ENCODE data around the gene PLXNC1.

The PLXNC1 gene

DNA sequence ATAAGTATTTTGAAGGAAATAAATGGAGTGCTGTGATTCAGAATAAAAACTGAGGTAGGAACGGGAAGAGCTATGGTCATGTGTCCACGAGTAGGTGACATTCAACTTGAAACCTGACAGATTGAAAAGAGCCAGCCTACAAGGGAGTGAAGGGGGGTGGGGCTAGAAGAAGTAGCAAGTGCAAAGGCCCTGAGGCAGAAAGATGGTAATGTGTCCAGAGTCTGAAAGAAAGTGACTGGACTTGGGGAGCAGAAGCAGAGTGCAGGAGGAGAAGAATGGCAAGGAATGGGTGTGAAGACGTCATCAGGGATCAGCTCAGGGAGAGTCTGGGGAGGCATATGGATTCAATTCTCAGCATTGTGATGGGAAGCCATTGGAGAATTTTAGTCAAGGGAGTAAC is 13.7 kb downstream of the PLXNC1 start:
- DNase-seq (ENCODE audit: low spot score): no peak

DNA sequence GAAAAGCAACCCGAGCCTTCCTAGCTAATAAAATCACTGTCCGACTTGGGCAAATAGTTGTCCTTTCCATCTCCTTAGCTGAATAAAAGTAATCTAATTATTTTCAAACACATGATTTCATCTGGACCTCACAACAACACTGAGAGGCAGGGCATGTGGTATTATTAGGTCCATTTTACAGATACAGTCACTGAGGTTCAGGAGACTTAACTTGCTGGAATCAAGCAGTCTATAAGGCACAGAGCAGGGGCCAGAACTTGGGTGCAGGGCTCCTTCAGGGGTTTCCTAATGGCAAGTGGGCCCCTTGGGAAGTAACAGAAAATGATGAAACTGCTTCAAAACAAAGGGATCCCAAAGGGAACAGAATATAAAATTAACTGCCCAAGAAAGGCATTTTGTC is 15.5 kb downstream of the PLXNC1 start:
- no peak for DNase-seq (ENCODE audit: low spot score)

DNA sequence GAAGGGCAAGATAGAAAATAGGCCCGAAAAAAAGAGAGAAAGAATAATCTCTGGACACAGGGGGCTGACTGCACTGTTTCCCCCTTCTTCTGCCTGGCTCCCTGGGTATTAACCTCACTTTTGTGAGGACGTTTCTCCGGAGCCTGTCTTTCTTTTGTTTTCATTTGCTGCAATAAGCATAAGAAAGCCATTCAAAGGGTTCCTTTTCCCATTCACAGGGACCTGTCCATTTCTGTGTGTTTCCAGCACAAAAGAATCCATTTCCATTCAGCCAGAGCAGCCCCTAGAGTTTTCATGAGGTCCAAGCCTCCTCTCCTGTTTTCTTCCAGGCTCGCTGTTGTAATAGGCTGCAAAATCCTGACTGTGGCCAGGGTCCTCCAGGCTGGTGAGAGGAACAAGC is 16.8 kb downstream of the PLXNC1 start:
- no peak for DNase-seq (ENCODE audit: low spot score)

DNA sequence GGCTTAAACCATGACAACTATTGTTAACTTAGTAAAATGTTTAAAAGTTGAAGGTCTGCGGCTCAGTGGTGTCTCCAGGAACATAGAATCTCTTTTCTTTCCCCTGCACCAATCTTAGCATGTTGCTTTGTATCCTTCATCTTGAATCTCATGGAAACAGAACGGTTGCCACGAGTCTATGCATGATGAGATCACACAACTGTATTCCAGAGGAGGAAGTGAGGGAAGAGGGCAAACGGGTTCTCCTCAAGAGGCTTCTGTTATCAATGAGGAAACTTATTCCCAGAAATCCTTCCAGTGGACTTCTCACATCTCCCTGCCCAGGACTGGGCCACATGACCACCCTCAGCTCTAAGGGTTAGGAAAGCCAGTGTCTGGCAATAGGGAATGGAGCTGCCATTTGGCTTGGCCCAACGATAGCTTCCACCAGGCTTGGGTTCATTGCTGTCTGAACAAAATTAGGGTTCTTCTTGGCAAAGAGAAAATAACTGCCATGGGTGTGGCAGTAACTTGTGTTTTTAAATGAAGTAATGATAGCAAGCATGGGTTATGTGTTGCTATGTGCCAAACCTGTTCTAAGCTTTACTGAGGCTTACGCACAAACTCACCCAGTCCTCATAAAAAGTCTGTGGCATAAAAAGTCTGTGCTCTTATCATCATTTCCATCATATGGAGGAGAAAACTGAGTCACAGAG is 17.4 kb downstream of the PLXNC1 start:
- DNase-seq (ENCODE audit: low spot score): no peak

DNA sequence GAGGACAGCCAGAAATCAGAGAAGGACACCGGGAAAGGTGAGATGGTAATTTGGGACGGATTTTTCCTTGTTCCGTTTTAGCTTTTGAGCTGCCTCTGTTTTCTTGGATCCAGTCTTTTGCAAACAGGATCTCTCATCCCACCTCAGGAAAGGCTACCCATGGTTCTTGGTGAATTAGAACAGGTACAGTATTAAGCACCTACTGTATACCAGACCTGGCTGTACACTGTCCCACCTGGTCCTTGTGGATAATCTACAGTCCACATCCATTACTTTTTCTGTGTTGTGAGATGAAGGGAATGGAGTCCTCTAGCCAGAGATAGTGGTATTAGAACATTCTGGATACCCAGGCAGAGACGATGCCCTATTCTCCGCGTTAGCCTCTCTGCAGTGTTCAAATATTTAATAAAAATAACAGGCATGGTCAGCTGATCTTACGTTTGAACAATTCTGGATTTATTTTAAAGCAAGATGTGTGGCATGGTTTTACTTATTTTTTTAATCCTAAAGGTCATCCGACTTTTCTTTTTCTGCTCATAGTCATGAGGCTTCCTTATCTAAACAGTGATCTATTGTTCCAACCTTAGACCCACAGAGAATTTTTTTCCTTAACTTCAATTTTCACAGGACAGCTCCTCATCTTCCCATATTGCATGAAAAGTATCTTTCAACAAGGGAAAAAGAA is 18.8 kb downstream of the PLXNC1 start:
- DNase-seq (ENCODE audit: low spot score): no peak

DNA sequence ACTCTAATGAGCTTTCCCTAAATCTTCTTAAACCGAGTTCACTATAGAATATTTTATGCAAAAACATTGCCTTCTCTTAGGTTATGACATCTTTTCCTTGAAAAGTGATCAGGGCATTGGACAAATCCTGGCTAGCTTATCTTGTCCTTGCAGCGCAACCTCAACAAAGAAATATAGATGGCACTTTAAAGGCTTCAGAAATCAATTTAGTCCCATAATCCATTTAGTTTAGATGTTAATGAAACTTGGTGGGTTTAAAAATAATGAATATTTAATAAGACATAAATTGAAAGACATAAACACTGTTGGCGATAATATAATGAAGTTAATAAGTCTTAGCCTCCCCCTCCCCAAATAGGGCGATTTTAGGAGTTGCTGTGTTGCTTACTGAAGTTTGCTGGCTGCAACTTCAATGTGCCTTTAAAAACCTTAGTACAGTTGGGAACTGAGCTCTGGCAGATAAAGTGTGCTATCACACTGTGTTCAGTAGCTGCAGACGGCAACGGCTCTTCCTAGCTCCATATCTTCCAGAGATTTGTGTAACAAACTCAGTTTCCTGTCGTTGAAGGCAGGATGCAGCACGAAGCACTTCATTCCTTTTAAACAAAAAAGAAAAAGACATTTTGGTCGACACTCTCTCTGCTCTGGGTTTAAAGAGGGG is 19.5 kb downstream of the PLXNC1 start:
- DNase-seq (ENCODE audit: low spot score): no peak

DNA sequence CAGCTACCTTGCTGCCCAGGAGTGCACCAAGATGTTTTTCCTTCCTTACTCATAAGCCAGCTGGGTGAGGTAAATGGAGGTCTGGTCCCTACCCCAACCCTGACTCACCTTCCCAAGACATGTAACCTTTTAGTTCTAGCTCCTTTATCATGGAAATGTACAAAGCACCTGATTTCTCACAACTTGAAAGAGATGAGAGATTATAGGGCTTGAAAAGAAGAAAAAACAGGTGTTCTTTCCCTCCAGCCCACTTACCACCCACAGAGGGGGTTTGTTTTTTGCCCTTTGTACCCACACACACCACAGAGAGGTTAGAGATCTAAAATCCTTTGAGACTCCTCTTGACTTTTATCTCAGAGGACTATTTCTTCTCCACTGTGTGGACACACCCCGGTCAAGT is 21.1 kb downstream of the PLXNC1 start:
- DNase-seq (ENCODE audit: low spot score): no peak

DNA sequence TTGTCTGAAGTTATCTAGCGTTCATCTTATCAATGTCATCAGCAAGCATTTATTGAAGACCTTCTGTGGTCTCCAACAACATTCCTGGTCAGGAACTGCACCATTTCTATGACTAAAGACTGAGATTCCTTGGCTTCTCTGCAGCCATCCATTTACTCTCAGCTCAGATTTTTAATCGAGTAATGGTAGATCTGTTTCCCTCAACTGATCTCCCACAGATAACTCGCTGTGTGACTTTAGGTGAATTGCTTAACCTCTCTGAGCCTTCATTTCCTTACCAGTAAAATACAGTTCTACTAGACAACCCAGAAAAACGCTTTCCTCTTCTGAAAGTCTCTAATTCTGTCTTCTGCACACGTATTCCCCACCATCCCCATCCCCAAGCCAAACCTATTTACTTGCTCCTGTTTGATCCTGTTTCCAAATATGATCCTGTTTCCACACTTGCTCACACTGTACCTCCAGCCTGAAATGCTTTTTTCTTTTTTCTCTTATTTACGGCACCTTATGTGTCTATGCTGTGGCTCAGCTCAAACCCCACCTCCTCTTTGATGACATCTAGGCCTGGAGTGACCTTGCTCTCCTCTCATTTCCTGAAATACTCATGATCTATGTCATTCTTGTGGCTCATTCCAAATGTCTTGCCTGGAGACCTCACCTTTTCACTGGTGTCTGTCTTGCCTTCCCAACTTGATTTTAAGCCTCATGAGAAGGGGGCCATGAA is 21.8 kb downstream of the PLXNC1 start:
- no peak for DNase-seq (ENCODE audit: low spot score)

DNA sequence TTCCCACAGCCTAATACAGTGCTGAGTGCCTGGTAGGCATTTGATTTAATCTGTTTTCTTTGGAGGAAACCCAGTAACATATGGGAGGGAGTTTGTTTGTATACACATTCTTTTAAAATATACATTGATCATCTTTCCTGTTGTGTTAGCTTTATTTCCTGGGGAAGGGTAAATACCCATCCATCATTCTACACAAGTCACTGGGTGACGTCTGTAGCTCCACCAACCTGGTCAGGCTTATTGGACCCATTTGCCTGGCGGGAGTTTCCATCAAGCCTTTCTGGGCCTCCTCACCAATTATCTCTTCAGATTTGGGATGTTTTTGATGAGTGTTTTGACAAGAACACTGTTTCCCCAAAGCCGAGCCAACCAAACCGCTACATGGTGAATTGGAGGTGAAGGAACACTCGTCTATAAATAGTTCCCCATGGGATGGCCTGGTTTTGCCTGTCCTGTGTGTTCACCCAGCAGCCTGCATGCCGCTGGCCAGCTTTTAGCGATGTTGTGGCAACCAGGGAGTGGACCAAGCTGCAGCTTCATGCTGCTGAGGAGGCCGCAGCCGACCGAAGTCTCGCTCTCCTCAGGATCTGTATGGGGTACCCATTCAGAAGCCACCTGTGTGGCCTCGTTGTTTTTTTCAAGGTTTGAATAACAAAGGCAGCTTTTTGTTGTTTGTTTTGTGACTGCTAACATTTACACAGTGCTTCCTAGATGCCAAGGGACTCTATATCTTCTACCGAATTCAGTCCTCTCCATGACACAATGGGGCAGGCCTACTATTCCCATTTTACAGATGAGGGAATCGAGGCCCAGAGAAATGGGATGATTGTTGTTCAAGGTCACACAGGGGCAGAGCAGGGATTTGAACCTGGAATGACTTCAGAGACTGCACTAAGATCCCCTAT is 22.6 kb downstream of the PLXNC1 start:
- no peak for DNase-seq (ENCODE audit: low spot score)

DNA sequence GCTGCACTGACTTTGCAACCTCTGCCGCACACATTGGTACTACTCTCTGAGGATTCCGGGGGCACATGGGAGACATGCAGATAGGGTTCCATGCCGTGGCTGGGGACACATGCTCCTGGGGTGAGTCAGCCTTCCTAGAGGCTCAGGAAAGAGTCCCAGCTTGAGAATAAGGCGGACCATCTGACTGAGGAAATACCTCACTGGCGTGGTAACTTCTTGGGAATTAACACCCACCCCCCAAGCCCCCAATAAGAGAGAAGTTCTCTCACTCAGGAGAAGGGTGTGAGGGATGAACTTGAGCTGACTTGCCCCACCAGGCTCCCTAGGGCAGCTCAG is 23.2 kb downstream of the PLXNC1 start:
- no peak for DNase-seq (ENCODE audit: low spot score)

DNA sequence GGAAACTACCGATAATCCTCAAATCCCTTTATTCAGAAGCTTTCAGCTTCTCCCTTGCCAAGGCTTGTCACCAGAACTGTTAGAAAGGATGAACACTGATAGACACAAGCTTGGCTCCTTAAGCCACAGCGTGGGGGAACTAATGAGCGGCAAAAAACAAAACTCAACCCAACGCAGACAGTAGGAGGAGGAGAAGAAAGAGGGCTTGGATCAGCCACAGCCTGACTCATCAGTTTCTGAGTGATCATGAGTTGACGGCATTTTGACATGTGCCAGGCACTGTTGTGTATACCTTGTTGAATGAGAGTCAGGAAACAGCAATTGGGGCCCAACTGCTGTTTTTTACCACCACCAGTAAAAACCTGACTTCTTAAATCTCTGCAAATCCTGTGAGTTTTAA is 23.7 kb downstream of the PLXNC1 start:
- no peak for DNase-seq (ENCODE audit: low spot score)

DNA sequence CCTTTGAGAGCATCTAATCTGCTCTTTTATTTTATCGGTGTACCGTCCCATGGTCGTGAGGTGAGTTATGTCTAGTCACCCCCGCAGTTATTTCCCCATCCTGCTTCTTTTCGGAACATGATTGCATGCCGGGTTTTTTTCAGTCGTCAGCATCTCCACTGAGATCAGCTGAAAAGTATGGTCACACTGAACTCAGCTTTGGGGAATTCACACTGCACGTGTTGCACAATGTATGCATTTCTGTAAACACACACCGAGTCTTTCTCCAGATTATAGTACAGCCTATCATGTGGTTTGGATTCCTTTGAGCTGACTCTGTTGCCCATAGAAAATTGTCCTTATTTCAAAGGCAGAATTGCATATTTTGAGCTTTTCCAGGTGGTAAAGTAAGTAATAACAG is 24.6 kb downstream of the PLXNC1 start:
- DNase-seq (ENCODE audit: low spot score): no peak

DNA sequence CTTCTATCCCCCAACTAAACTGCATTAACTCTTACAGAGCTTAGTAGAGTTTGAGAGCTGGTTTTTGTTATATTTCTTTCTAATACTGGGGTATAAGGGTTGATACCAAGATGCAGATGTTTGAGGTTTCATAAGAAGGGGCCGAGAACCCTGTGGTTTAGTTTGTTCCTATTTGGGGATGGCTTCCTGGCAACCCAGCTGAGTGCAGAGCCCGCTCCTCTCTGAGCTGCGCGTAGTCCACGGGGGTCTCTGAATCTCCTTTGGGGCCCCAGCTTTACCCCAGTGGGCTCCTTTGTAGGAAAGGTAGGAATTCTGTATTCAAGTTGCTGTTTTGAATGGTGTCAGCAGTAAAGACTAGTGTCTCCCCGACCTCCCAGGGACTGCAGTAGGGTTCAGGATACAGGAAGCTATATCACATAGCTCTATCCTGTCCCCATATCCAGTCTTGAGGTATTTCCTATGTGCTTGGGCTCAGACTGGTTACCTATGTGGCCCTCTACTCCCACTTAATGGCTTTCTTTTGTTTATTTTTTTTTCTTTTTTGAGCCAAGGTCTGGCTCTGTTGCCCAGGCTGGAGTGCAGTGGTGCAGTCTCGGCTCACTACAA is 25.4 kb downstream of the PLXNC1 start:
- no peak for DNase-seq (ENCODE audit: low spot score)

DNA sequence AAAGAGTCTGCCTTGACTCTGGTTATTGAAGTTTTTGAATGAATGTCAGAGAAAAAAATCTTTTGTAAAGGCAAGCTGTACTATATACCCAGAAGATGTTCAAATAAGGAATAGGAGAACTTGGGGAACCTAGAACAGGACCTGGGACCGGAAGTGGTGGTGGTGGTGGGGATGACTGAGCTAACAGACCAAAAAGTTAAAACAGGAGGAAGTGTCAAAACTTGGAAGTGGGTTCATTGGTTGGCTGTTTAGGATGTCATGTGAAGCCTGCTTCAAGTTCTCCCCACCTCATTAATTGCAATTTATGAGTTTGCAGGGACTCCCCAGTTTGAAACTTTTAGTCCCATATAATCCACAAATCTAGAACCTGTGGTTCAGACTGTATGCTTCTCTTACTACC is 26.2 kb downstream of the PLXNC1 start:
- no peak for DNase-seq (ENCODE audit: low spot score)

DNA sequence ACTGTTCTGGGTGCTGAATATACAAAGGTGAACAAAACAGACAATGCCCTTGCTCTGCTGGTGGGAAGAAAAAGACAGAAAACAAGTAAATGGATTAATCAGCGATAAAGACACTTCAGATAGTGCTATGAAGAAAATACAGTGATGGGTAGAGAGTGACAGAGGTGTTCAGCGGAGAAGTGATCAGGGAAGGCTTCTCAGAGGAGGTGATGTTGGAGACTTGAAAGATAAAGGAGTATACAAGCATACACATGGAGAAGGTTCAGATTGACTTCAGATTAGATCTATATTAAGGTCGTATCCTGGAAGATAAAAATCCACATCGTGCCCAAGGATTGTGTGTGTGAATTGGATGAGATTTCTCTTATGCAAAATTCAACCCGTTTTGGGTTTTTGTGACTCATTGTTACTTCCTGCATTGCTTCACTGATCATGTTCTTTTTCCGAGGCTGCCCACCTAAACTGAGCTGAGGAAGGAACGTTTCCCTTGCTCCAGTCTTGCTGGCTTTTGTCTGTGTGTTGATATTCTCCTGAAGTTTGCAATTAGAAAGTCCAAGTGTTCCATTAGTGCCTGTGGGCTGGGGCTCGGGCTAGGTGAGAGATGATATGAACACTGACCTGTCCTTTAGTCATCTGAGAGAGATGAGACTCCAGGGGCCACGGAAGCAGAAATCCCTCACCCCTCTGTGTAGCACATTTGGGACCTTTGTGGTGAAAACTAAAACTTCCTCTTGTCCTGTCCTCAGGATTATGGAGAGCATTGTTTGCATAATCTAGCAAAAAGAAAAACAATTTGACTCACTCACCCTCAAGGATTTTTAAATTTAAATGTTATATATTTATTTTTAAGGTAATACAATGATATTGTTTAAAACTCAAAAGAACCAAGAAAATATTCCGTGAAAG is 27.6 kb downstream of the PLXNC1 start:
- DNase-seq (ENCODE audit: low spot score): no peak

DNA sequence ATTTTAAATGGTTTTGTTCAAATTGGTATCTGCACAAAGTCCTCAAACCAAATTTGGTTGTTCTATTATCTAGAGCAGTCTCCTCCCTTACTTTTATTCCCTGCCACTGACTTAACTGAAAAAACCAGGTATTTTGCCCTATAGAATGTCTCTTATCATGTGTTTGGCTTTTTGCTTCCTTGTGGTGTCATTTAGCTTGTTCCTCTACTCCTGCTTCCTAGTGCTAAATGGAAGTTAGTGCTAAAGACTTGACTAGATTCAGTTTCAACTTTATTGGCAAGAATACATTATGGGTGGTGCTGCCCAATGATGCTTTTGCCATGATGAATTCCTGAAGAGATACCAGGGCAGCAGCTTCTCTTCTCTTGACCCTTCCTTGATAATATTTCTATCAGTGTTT is 29.7 kb downstream of the PLXNC1 start:
- no peak for DNase-seq (ENCODE audit: low spot score)

DNA sequence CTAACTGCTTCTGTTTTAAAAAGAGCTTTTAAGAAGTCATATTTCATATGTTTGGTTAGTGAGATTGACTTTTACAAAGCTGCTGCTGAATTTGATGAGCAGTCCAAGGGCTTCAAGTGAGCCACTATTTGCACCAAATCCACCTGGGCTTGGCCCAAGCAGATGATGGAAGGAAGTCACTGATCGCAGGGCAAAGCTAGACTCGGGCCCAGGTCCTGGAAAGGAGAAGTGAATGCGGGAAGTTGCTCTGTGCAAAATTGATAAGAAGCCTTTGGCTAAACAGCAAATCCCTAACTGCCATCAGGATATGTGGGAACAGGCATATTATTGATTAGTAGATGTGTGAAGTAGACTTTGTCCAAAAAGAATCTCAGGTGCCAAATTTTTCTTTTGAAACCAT is 30.5 kb downstream of the PLXNC1 start:
- no peak for DNase-seq (ENCODE audit: low spot score)

DNA sequence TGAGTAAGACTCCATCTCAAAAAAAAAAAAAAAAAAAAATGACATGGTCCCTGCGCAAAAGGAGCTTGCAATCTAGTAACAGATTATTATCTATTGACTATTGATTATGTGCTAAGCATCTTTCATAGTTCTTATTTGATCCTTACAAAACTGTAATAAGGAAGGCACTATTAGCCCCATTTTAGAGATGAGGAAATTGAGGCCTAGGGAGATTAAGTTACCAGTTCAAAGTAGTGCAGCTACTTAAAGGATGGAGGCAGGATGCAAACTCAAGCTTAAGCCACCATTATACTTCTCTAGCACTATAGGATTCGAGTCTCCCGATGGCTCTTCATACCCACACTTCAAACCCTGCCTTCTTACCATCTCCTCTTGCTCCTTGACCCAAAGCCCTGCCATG is 31.3 kb downstream of the PLXNC1 start:
- no peak for DNase-seq (ENCODE audit: low spot score)

DNA sequence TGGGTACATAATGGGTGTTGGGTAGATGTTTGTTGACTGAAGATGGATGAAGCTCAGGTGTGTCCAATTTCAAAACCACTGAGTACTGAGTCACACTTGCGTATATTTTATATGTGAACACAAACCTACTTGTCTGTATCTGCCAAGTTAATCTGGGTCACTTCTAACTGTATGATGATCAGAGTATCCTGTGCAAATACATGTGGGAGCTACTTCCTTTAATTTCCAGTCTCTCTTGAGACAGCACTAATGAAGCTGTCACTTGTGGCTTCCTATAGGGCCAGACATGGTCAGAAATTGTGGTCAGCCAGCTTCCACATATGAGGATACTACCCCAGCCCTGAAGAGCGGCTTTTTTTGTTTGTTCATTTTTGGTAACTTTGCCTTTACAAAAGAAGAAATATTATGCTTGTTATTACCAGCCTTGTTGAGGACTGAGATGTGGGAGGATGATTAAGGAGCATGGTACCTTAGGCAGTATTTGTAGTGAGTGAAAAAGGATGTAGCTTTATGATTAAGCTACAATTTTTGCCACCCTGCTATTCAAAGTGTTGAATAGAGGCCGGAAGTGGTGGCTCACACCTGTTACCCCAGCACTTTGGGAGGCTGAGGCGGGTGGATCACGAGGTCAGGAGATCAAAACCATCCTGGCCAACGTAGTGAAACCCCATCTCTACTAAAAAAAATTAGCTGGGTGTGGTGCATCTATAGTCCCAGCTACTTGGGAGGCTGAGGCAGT is 32.4 kb downstream of the PLXNC1 start:
- no peak for DNase-seq (ENCODE audit: low spot score)

Data from left forelimb (tissue), 1 donor.